Measurements from ENCODE around the gene SCFD2.

GRCh38 chr4:52879471-52879870 lies 486.4 kb downstream of the SCFD2 start:
- TF ChIP-seq RFX5 (IDR thresholded peaks at IDR 0.05; ENCODE audit: low read length) (no peak), NFIC (IDR thresholded peaks at IDR 0.05; ENCODE audit: borderline replicate concordance) (no peak), RAD21 (IDR thresholded peaks at IDR 0.05; ENCODE audit: low read length) (no peak)
